Hepatocyte (in vitro differentiated cells): ENCODE data around the gene SCN1B. TPM values are rescaled to one million over a fixed set of nuclear protein-coding genes. Genes with fewer than 3 reads are reported as not detected.
A peak's percentile ranks its signal among the peaks of the same experiment; 100 is the strongest.

ENCODE experiments used
- DNase-seq: peaks from one replicate; pipeline ENCODE4 v3.0.0-alpha.2; 2016; ENCODE audit warnings: low spot score
- H2AFZ ChIP-seq: fragments of 200-600 bp; sonication (generic); 2 replicates; pipeline ENCODE4 v1.6.0; 2016; ENCODE audit warnings: antibody characterized with exemption, mild to moderate bottlenecking
- H3K27ac ChIP-seq: fragments of 200-600 bp; sonication (generic); 2 replicates; pipeline ENCODE4 v1.5.1; 2016; ENCODE audit warnings: mild to moderate bottlenecking
- H3K27me3 ChIP-seq: fragments of 200-600 bp; sonication (generic); 2 replicates; pipeline ENCODE4 v1.6.1; 2016
- H3K36me3 ChIP-seq: fragments of 200-600 bp; sonication (generic); replicated peaks from 2 replicates; pipeline ENCODE4 v1.5.1; 2016; ENCODE audit warnings: low read depth; ENCODE audit not compliant: insufficient read depth
- H3K4me1 ChIP-seq: fragments of 200-600 bp; sonication (generic); 2 replicates; pipeline ENCODE4 v1.5.1; 2016; ENCODE audit warnings: mild to moderate bottlenecking, moderate library complexity; ENCODE audit not compliant: insufficient read depth
- H3K4me2 ChIP-seq: fragments of 200-600 bp; sonication (generic); 2 replicates; pipeline ENCODE4 v1.6.0; 2016
- H3K4me3 ChIP-seq: fragments of 200-600 bp; sonication (generic); 2 replicates; pipeline ENCODE4 v1.5.1; 2016; ENCODE audit warnings: mild to moderate bottlenecking
- H3K79me2 ChIP-seq: fragments of 200-600 bp; sonication (generic); 2 replicates; pipeline ENCODE4 v1.6.0; 2017; ENCODE audit warnings: mild to moderate bottlenecking
- H3K9me2 ChIP-seq: fragments of 200-600 bp; sonication (generic); replicated peaks from 2 replicates; pipeline ENCODE4 v1.6.0; 2017; ENCODE audit warnings: mild to moderate bottlenecking; ENCODE audit not compliant: insufficient read depth
- H3K9me3 ChIP-seq: fragments of 200-600 bp; sonication (generic); 2 replicates; pipeline ENCODE4 v1.5.1; 2016; ENCODE audit warnings: low read depth, mild to moderate bottlenecking
- H4K20me1 ChIP-seq: fragments of 200-600 bp; sonication (generic); 2 replicates; pipeline ENCODE4 v1.6.0; 2016; ENCODE audit warnings: mild to moderate bottlenecking; ENCODE audit not compliant: insufficient read depth, poor library complexity, severe bottlenecking
- CTCF ChIP-seq: fragments of 200-600 bp; sonication (generic); IDR thresholded peaks from 2 replicates; pipeline ENCODE4 v1.5.1; 2016; ENCODE audit warnings: antibody characterized with exemption, mild to moderate bottlenecking; ENCODE audit not compliant: poor library complexity
- EZH2 ChIP-seq: fragments of 200-600 bp; sonication (generic); IDR thresholded peaks from 2 replicates; pipeline ENCODE4 v1.6.1; 2016; ENCODE audit warnings: antibody characterized with exemption, mild to moderate bottlenecking, borderline replicate concordance
- EZH2phosphoT487 ChIP-seq: fragments of 200-600 bp; sonication (generic); IDR thresholded peaks from one replicate; pipeline ENCODE4 v1.6.1; 2018; ENCODE audit warnings: antibody characterized with exemption, mild to moderate bottlenecking, low read depth, moderate library complexity; ENCODE audit not compliant: unreplicated experiment, severe bottlenecking
- WGBS: methylation state at CpG from one replicate; pipeline ENCODE4 v1.1.6; 2016; ENCODE audit warnings: low lambda C conversion rate; ENCODE audit errors: missing lambda C conversion rate; 5-methylcytosine and 5-hydroxymethylcytosine counted together
- polyA plus RNA-seq: library from polyadenylated mRNA; unstranded; fragments of >200 nt; fragmentation: Nextera tagmentation; extraction: Ambion mirVana; gene quantifications from 2 replicates; pipeline ENCODE4 v1.2.1, GENCODE V29; 2016
- total RNA-seq: library from RNA; depleted of rRNA; stranded (reverse); fragments of >200 nt; gene quantifications from 2 replicates; pipeline ENCODE4 v1.2.3, GENCODE V29; 2014

SCN1B gene
- total and polyA plus RNA-seq, 2 experiments from 2014 or later, result 0.60 to 3.1 TPM

DNA sequence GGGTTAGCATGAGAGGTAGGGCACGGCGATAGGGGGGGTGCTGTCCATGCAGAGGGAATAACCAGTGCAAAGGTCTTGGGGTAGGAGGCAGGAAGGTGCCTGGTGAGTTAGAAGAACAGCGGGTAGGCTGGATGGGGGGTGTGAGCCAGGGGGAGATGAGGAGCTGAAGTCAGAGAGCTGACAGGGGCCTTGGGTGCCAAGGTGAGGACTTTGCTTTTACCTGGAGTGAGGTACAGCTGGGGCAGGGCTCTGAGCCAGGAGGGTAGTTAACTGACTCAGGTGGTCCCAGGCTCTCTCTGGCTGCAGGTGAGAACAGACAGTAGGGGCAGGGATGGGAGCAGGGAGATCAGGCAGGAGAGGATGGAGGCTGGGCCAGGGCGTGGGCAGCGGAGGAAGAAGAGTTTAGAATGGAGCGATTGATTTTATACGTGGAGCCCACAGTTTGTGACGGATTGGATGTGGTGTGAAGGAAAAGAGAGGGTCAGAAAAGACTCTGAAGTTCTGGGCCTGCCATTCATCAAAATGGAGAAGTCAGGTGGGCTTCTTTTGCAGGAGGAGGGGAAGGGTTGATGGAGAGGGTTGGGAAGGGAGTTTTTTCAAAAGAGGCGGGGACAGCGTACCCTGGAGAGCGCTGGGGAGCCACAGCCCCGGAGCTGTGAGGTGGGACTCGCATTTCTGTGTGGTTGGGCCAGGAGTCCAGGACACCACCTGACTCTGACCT, 31.3 kb upstream of the SCN1B start:
- no peak overlapping the region for H3K4me3 ChIP-seq

DNA sequence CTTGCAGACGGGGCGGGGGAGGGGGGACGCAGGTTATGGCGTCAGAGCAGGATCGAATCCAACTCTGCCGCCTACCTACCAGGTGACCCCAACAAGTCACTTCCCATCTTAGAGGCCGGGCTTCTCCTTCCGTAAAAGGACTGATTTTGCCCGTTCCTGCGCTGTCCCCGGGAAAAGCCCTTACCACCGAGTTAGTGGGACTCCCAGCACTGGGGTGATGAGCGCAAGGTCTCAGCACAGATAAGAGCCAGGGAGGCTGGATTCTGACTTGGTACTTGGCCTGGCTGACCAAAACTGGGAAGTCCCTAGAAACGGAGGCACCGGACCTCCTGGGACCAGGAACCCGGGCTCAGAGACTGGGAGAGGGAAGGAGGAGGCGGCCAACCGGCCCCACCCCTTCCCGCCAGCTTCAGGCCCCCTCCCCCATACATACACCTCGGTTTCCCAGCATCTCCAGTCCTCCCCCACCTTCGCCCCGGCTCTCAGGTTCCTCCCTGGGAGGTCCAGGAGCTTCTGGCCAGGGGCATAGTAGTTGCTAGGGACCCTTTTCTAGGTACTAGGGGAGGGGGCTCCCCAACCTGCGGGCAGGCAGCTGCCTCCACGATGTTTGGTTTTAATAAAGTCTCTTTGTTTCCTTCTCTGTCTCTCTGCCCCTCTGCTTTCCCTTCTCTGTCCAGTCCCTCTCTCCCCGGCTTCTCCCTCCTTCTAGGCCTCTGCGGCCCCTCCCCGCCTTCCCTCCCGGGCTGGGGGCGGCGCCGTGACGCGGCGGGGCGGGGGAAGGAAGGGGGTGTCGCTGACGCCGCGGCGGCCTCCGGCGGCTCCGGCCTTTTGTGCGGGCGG, 30.6 kb upstream of the SCN1B start, which contains the start of gene GRAMD1A:
TSS of gene GRAMD1A (plus strand) at position 826 of the 840 bp plus-strand sequence. CDS start 156 bp downstream, outside the sequence.
- peaks cover 27% of the 10 kb centered on the region for H4K20me1 ChIP-seq
- H3K9me2 ChIP-seq, result no peaks in the 10 kb centered on the region
- H3K79me2 ChIP-seq, result peaks cover 48% of the 10 kb centered on the region
- no peaks in the 10 kb centered on the region for H3K27me3 ChIP-seq
- peaks cover 42% of the 10 kb centered on the region for H3K4me1 ChIP-seq
- WGBS, result 6% methylated on average over 19 of the region's 45 CpGs
- peak within 1 kb of the TSS; percentile 51 for H2AFZ ChIP-seq
- DNase-seq, result peak; percentile 95
- H3K4me3 ChIP-seq, result peak within 1 kb of the TSS; percentile 97
- no peaks in the 10 kb centered on the region for H3K9me3 ChIP-seq
- peak within 1 kb of the TSS; percentile 100 for H3K27ac ChIP-seq
- no peaks in the 10 kb centered on the region for H3K36me3 ChIP-seq
- H3K4me2 ChIP-seq, result peak within 1 kb of the TSS; percentile 91
- no peak for TF ChIP-seq EZH2
- TF ChIP-seq CTCF, result no peak

More for the DNA sequence above, 31.3 kb upstream of the SCN1B start:
- Histone ChIP-seq H3K4me2 (peak overlapping the region; percentile 84), H3K27ac (peak overlapping the region; percentile 100), H4K20me1 (peaks cover 20% of the 10 kb centered on the region), H3K9me2 (no peaks in the 10 kb centered on the region), H3K9me3 (no peaks in the 10 kb centered on the region), H2AFZ (peak overlapping the region; percentile 51), H3K79me2 (peaks cover 40% of the 10 kb centered on the region), H3K36me3 (no peaks in the 10 kb centered on the region), H3K27me3 (no peaks in the 10 kb centered on the region), H3K4me1 (peaks cover 38% of the 10 kb centered on the region)
- WGBS, result 46% methylated on average over 13 of the region's 13 CpGs
- TF ChIP-seq EZH2phosphoT487 (no peak), EZH2 (no peak), CTCF (no peak)
- no peak for DNase-seq

DNA sequence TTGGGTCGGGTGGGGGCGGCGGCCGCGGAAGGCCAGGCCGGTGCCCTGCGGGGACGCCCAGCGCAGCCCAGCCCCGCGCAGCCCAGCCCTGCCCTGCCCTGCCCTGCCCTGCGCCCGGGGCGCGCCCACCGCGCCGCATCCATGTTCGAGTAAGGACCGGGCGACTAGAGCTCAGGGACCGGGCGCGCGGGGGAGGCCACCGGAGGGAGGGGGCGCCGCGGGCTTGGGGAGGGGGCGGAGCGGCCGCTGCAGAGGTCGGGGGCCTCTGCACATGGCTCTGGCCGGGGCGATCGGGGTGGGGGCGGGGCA, 30.0 kb upstream of the SCN1B start:
- H4K20me1 ChIP-seq, result peaks cover 33% of the 10 kb centered on the region
- H3K36me3 ChIP-seq, result no peaks in the 10 kb centered on the region
- no peaks in the 10 kb centered on the region for H3K9me2 ChIP-seq
- peaks cover 54% of the 10 kb centered on the region for H3K79me2 ChIP-seq
- peak overlapping the region; percentile 97 for H3K4me3 ChIP-seq
- DNase-seq, result no peak
- H3K4me1 ChIP-seq, result peaks cover 42% of the 10 kb centered on the region
- no peaks in the 10 kb centered on the region for H3K9me3 ChIP-seq
- TF ChIP-seq CTCF, result no peak
- TF ChIP-seq EZH2phosphoT487, result no peak
- no peak for TF ChIP-seq EZH2
- peak overlapping the region; percentile 45 for H2AFZ ChIP-seq
- peak overlapping the region; percentile 100 for H3K27ac ChIP-seq
- H3K27me3 ChIP-seq, result no peaks in the 10 kb centered on the region
- no CpG with 5 or more reads among the region's 37 CpGs for WGBS
- H3K4me2 ChIP-seq, result peak overlapping the region; percentile 91
